Measurements from ENCODE around the gene CNTNAP2. TPM values are rescaled to one million over a fixed set of nuclear protein-coding genes. Genes with fewer than 3 reads are reported as not detected.

The CNTNAP2 gene
- total RNA-seq, 1 donor, result under 0.01 TPM

GRCh38 chr7:148261523-148261922 is 2144.9 kb downstream of the CNTNAP2 start:
- DNase-seq (ENCODE audit: low read depth), result no peak
- H3K4me3 ChIP-seq (ENCODE audit: low read depth, low read length), result no peak overlapping the region
- no peak for TF ChIP-seq CTCF (IDR thresholded peaks at IDR 0.05; ENCODE audit: insufficient read depth, low read length)

- no peak for DNase-seq (ENCODE audit: low read depth)
- no peak overlapping the region for H3K4me3 ChIP-seq (ENCODE audit: low read depth, low read length)
- no peak for TF ChIP-seq CTCF (IDR thresholded peaks at IDR 0.05; ENCODE audit: insufficient read depth, low read length)
Measured at GRCh38 chr7:148261996-148262688, 2145.5 kb downstream of the CNTNAP2 start.

GRCh38 chr7:148262721-148263229 is 2146.2 kb downstream of the CNTNAP2 start:
- peak overlapping the region; percentile 17 for H3K4me3 ChIP-seq (ENCODE audit: low read depth, low read length)
- peak; percentile 87 for TF ChIP-seq CTCF (IDR thresholded peaks at IDR 0.05; ENCODE audit: insufficient read depth, low read length)
- DNase-seq (ENCODE audit: low read depth), result peak; percentile 44

GRCh38 chr7:148264933-148265557 is 2148.4 kb downstream of the CNTNAP2 start:
- peak; percentile 57 for TF ChIP-seq CTCF (IDR thresholded peaks at IDR 0.05; ENCODE audit: insufficient read depth, low read length)
- H3K4me3 ChIP-seq (ENCODE audit: low read depth, low read length), result no peak overlapping the region
- peak; percentile 33 for DNase-seq (ENCODE audit: low read depth)

- H3K4me3 ChIP-seq (ENCODE audit: low read depth, low read length), result no peak overlapping the region
- no peak for TF ChIP-seq CTCF (IDR thresholded peaks at IDR 0.05; ENCODE audit: insufficient read depth, low read length)
- no peak for DNase-seq (ENCODE audit: low read depth)
Measured at GRCh38 chr7:148265896-148266295, 2149.3 kb downstream of the CNTNAP2 start.

GRCh38 chr7:148266795-148267194 is 2150.2 kb downstream of the CNTNAP2 start:
- H3K4me3 ChIP-seq (ENCODE audit: low read depth, low read length), result no peak overlapping the region
- TF ChIP-seq CTCF (IDR thresholded peaks at IDR 0.05; ENCODE audit: insufficient read depth, low read length), result no peak
- DNase-seq (ENCODE audit: low read depth), result no peak

All from fibroblast of the aortic adventitia (primary cell).